GM18526 (cell line): ENCODE results near the gene DBR1.

ENCODE experiments used
- POLR2A ChIP-seq: IDR thresholded peaks from 3 replicates; pipeline ENCODE4 v1.6.1; 2011; ENCODE audit not compliant: insufficient read length; ENCODE audit errors: extremely low read depth

The DBR1 gene

GRCh38 chr3:138137861-138138260 is 36.9 kb downstream of the DBR1 start:
- no peak for TF ChIP-seq POLR2A

- TF ChIP-seq POLR2A = no peak
Observed at GRCh38 chr3:138136201-138136600, 38.5 kb downstream of the DBR1 start.

GRCh38 chr3:138135833-138136194 is 38.9 kb downstream of the DBR1 start:
- no peak for TF ChIP-seq POLR2A

- no peak for TF ChIP-seq POLR2A
Observed at GRCh38 chr3:138135146-138135832, 39.4 kb downstream of the DBR1 start.

GRCh38 chr3:138132239-138132638 is 42.5 kb downstream of the DBR1 start, which contains the start of gene A4GNT:
Gene A4GNT (minus strand): TSS chr3:138132390. CDS start chr3:138131256, 1,134 bp downstream.
- TF ChIP-seq POLR2A = no peak

- no peak for TF ChIP-seq POLR2A
Observed at GRCh38 chr3:138127636-138128365, 46.9 kb downstream of the DBR1 start.

GRCh38 chr3:138125548-138126221 is 49.0 kb downstream of the DBR1 start:
- no peak for TF ChIP-seq POLR2A

GRCh38 chr3:138124706-138125355 is 49.9 kb downstream of the DBR1 start:
- no peak for TF ChIP-seq POLR2A

- TF ChIP-seq POLR2A = no peak
Observed at GRCh38 chr3:138124188-138124587, 50.5 kb downstream of the DBR1 start.

- no peak for TF ChIP-seq POLR2A
Observed at GRCh38 chr3:138119423-138119766, 55.3 kb downstream of the DBR1 start.

GRCh38 chr3:138118612-138119422 is 55.9 kb downstream of the DBR1 start:
- no peak for TF ChIP-seq POLR2A

GRCh38 chr3:138114988-138115971 is 59.4 kb downstream of the DBR1 start, which contains the start of gene DZIP1L:
Gene DZIP1L (minus strand): TSS chr3:138115608. CDS start chr3:138103971, 11,637 bp downstream.
- no peak for TF ChIP-seq POLR2A

- TF ChIP-seq POLR2A = no peak
Observed at GRCh38 chr3:138114431-138114918, 60.2 kb downstream of the DBR1 start.
